ENCODE measurements around the gene TNFSF15. TPM values are rescaled to one million over a fixed set of nuclear protein-coding genes. Genes with fewer than 3 reads are reported as not detected.

TNFSF15 gene
- total and polyA plus RNA-seq, 2 donors (not counting 3 experiments of a cell fraction or from before 2014, with no cell fraction given): 8.4 to 14.3 TPM

GRCh38 chr9:114799925-114800324, 5.9 kb downstream of the TNFSF15 start:
- Histone ChIP-seq H3K9ac (replicated peaks; ENCODE audit: extremely low read depth, insufficient read depth, low read length) (no peak overlapping the region), H2AFZ (ENCODE audit: low read depth, low read length) (no peak overlapping the region), H3K9me1 (replicated peaks; ENCODE audit: control insufficient read depth, extremely low read depth, insufficient read depth, low read length) (no peaks in the 10 kb centered on the region), H4K20me1 (replicated peaks; ENCODE audit: control insufficient read depth, extremely low read depth, insufficient read depth, low read length) (no peaks in the 10 kb centered on the region), H3K79me2 (ENCODE audit: control insufficient read depth, insufficient read depth, low read length) (no peaks in the 10 kb centered on the region), H3K27ac (ENCODE audit: insufficient read depth, low read depth, low read length) (no peak overlapping the region), H3K27me3 (ENCODE audit: control insufficient read depth in 2 of 2, insufficient read depth in 2 of 2, low read length in 2 of 2) (no peaks in the 10 kb centered on the region), H3K36me3 (ENCODE audit: control insufficient read depth in 2 of 2, extremely low read depth in 1 of 2, insufficient read depth in 2 of 2, low read length in 2 of 2) (no peaks in the 10 kb centered on the region), H3K4me1 (ENCODE audit: control insufficient read depth, extremely low read depth, insufficient read depth, low read length) (peaks cover 23% of the 10 kb centered on the region), H3K4me2 (ENCODE audit: insufficient read depth, low read length) (no peak overlapping the region), H3K4me3 (replicated peaks in 1 of 3; ENCODE audit: insufficient read depth in 1 of 3, low read depth in 1 of 3, low read length in 3 of 3) (no peak overlapping the region), H3K9me3 (replicated peaks; ENCODE audit: control insufficient read depth, insufficient read depth, low read length) (no peaks in the 10 kb centered on the region)
- BruUV-seq (replicated peaks): no TSS peak
- intact Hi-C loops (cut with micrococcal nuclease) (no loop called here), dilution Hi-C loops (cut with MboI; ENCODE audit: extremely low pct_ligation_motif_present, low sequenced_read_pairs) (no loop called here)
- DNase-seq (ENCODE audit: low read depth, low spot score): no peak
- POLR2A ChIA-PET: no interaction called here
- TF ChIP-seq POLR2AphosphoS5 (IDR thresholded peaks at IDR 0.05; ENCODE audit: insufficient read depth, low read depth, low read length) (no peak), FOS (IDR thresholded peaks at IDR 0.05; ENCODE audit: borderline replicate concordance, insufficient read depth, low read length) (no peak), EZH2 (IDR thresholded peaks at IDR 0.05; ENCODE audit: borderline replicate concordance, low read depth, low read length, severe bottlenecking) (no peak), MYC (IDR thresholded peaks at IDR 0.05; ENCODE audit: low read depth, low read length) (no peak), JUN (IDR thresholded peaks at IDR 0.05; ENCODE audit: borderline replicate concordance, insufficient read depth, insufficient read length, low read depth) (no peak), POLR2A (IDR thresholded peaks at IDR 0.05; ENCODE audit: low read depth, low read length) (no peak), CTCF (IDR thresholded peaks at IDR 0.05; ENCODE audit: extremely low read depth in 1 of 2, insufficient read depth in 1 of 2, low read depth in 1 of 2, low read length in 2 of 2) (no peak), GATA2 (IDR thresholded peaks at IDR 0.05; ENCODE audit: insufficient read depth, insufficient read length, low read depth, low read length) (no peak), MAX (IDR thresholded peaks at IDR 0.05; ENCODE audit: insufficient read depth, insufficient read length) (no peak)
- CTCF ChIA-PET: interaction anchor here (1.1 kb wide), 1 partner anchor 54 kb away, joined by 3 read pairs; no protein-coding TSS in a partner anchor
- no peak for FAIRE-seq
